SK-N-SH (cell line): ENCODE measurements around the gene RAPGEF1. TPM values are rescaled to one million over a fixed set of nuclear protein-coding genes. Genes with fewer than 3 reads are reported as not detected.

Experiments used
- CTCF ChIA-PET: fragments of 300-600, 350-600 bp; formaldehyde crosslinking; extraction: SDS; loops from one replicate; lab custom pipeline; 2021; lab: Yijun Ruan, JAX
- POLR2A ChIA-PET: fragments of 350-600 bp; sonication (Branson Sonifier 250); formaldehyde crosslinking; extraction: SDS; loops from one replicate; lab custom pipeline; 2020; ENCODE audit warnings: antibody characterized with exemption, inconsistent platforms; lab: Yijun Ruan, JAX
- DNase-seq: peaks from one replicate; pipeline ENCODE4 v3.0.0; 2012
- H2AFZ ChIP-seq: fragments of 200-600 bp; sonication (generic); 2 replicates; pipeline ENCODE4 v1.8.1; 2016; ENCODE audit warnings: antibody characterized with exemption, mild to moderate bottlenecking, low read depth
- H3F3A ChIP-seq: fragments of 200-600 bp; sonication (generic); replicated peaks from 2 replicates; pipeline ENCODE3; 2016; ENCODE audit warnings: antibody characterized with exemption, mild to moderate bottlenecking; ENCODE audit not compliant: insufficient read depth
- H3K27ac ChIP-seq, 2 experiments: fragments of 200-500 bp in 1 of 2; fragments of 200-600 bp in 1 of 2; sonication (Bioruptor generic) in 1 of 2; sonication (generic), shearing (Covaris generic) in 1 of 2; 2 replicates each; pipeline versions ENCODE4 v1.5.1 to v1.6.1; 2014 to 2016; ENCODE audit warnings: low read depth in 2 of 2, inconsistent platforms in 1 of 2, low read length in 1 of 2, mild to moderate bottlenecking in 1 of 2, mixed read lengths in 1 of 2
- H3K27me3 ChIP-seq: fragments of 200-600 bp; sonication (generic), shearing (Covaris generic); 2 replicates; pipeline ENCODE4 v1.6.1; 2016; ENCODE audit warnings: mixed run types; ENCODE audit not compliant: insufficient read depth
- H3K36me3 ChIP-seq, 2 experiments: fragments of 200-500 bp in 1 of 2; fragments of 200-600 bp in 1 of 2; sonication (Bioruptor generic) in 1 of 2; sonication (generic) in 1 of 2; replicated peaks in 1 of 2; 2 replicates each; pipeline versions ENCODE3 to v1.5.1; 2014 to 2016; ENCODE audit warnings: low read length in 1 of 2, mild to moderate bottlenecking in 1 of 2; ENCODE audit not compliant: insufficient read depth in 2 of 2, control insufficient read depth in 1 of 2
- H3K4me1 ChIP-seq, 2 experiments: fragments of 200-500 bp in 1 of 2; fragments of 200-600 bp in 1 of 2; sonication (Bioruptor generic) in 1 of 2; sonication (generic), shearing (Covaris generic) in 1 of 2; 2 replicates each; pipeline versions ENCODE4 v1.5.1 to v1.6.1; 2014 to 2016; ENCODE audit warnings: low read depth in 1 of 2, low read length in 1 of 2, mixed run types in 1 of 2; ENCODE audit not compliant: insufficient read depth in 2 of 2, control insufficient read depth in 1 of 2
- H3K4me2 ChIP-seq: fragments of 200-600 bp; sonication (generic), shearing (Covaris generic); 2 replicates; pipeline ENCODE4 v1.6.1; 2017; ENCODE audit warnings: mixed run types
- H3K4me3 ChIP-seq, 2 experiments: fragments of 200-500 bp in 1 of 2; fragments of 200-600 bp in 1 of 2; sonication (Bioruptor generic) in 1 of 2; sonication (generic), shearing (Covaris generic) in 1 of 2; 2 replicates each; pipeline versions ENCODE4 v1.5.1 to v1.8.1; 2014 to 2016; ENCODE audit warnings: low read depth in 2 of 2, inconsistent platforms in 1 of 2, low read length in 1 of 2, mild to moderate bottlenecking in 1 of 2, mixed read lengths in 1 of 2, moderate library complexity in 1 of 2
- H3K79me2 ChIP-seq: fragments of 200-600 bp; sonication (generic); 2 replicates; pipeline ENCODE4 v1.8.1; 2017; ENCODE audit warnings: mild to moderate bottlenecking; ENCODE audit not compliant: insufficient read depth
- H3K9ac ChIP-seq: fragments of 200-600 bp; sonication (generic); 2 replicates; pipeline ENCODE4 v1.6.1; 2017; ENCODE audit warnings: mixed run types
- H3K9me2 ChIP-seq: fragments of 200-600 bp; sonication (generic); 2 replicates; pipeline ENCODE4 v1.6.1; 2017; ENCODE audit warnings: mixed run types
- H3K9me3 ChIP-seq: fragments of 200-600 bp; sonication (generic); 2 replicates; pipeline ENCODE4 v1.6.1; 2017; ENCODE audit warnings: mixed run types, mild to moderate bottlenecking, moderate library complexity
- H4K20me1 ChIP-seq: fragments of 200-600 bp; sonication (generic); 2 replicates; pipeline ENCODE4 v1.6.1; 2017; ENCODE audit warnings: mild to moderate bottlenecking, mixed run types; ENCODE audit not compliant: insufficient read depth
- EP300 ChIP-seq, 2 experiments: IDR thresholded peaks; 2 replicates each; pipeline versions ENCODE4 v1.4.0 to v1.6.1; 2012; ENCODE audit warnings: borderline replicate concordance in 1 of 2, low read depth in 1 of 2, low read length in 1 of 2
- FOSL2 ChIP-seq: IDR thresholded peaks from 2 replicates; pipeline ENCODE4 v1.4.0; 2012; ENCODE audit warnings: low read depth, mild to moderate bottlenecking, moderate library complexity, borderline replicate concordance
- GABPA ChIP-seq: IDR thresholded peaks from 2 replicates; pipeline ENCODE4 v1.4.0; 2012; ENCODE audit warnings: low read depth, mild to moderate bottlenecking
- JUND ChIP-seq: IDR thresholded peaks from 2 replicates; pipeline ENCODE4 v1.4.0; 2012
- MEF2A ChIP-seq: IDR thresholded peaks from 2 replicates; pipeline ENCODE4 v1.4.0; 2012; ENCODE audit warnings: low read depth, borderline replicate concordance
- MXI1 ChIP-seq: IDR thresholded peaks from 2 replicates; pipeline ENCODE4 v1.6.1; 2012; ENCODE audit warnings: mild to moderate bottlenecking, low read depth, low read length, improper control_type of control experiment
- NFIC ChIP-seq: IDR thresholded peaks from 2 replicates; pipeline ENCODE4 v1.4.0; 2012; ENCODE audit warnings: borderline replicate concordance
- NRF1 ChIP-seq: IDR thresholded peaks from 2 replicates; pipeline ENCODE4 v1.6.1; 2012; ENCODE audit warnings: low read depth, mild to moderate bottlenecking, low read length
- RAD21 ChIP-seq: IDR thresholded peaks from 2 replicates; pipeline ENCODE4 v1.6.1; 2012; ENCODE audit warnings: mild to moderate bottlenecking, low read length
- RCOR1 ChIP-seq: fragments of 150-350 bp; IDR thresholded peaks from 2 replicates; pipeline ENCODE4 v1.6.1; 2017; ENCODE audit warnings: antibody characterized with exemption, low read length
- REST ChIP-seq: IDR thresholded peaks from 2 replicates; pipeline ENCODE4 v1.6.1; 2012; ENCODE audit warnings: mild to moderate bottlenecking, low read depth, low read length, moderate library complexity
- RFX5 ChIP-seq: IDR thresholded peaks from 2 replicates; pipeline ENCODE4 v1.6.1; 2012; ENCODE audit warnings: mild to moderate bottlenecking, improper control_type of control experiment, low read length
- RXRA ChIP-seq: IDR thresholded peaks from 2 replicates; pipeline ENCODE4 v1.4.0; 2012; ENCODE audit warnings: low read depth, mild to moderate bottlenecking, borderline replicate concordance
- SMC3 ChIP-seq: IDR thresholded peaks from 2 replicates; pipeline ENCODE4 v1.6.1; 2012; ENCODE audit warnings: low read depth, low read length, improper control_type of control experiment
- TCF12 ChIP-seq: IDR thresholded peaks from 2 replicates; pipeline ENCODE4 v1.4.0; 2012
- WGBS: methylation state at CpG from one replicate; pipeline ENCODE4 v1.1.6; 2017; ENCODE audit warnings: low lambda C conversion rate; 5-methylcytosine and 5-hydroxymethylcytosine counted together
- polyA plus RNA-seq, 3 experiments: library from polyadenylated mRNA; depleted of rRNA; stranded (reverse); fragments of >200 nt; gene quantifications; 2 replicates each; pipeline ENCODE4 v1.2.3, GENCODE V29; 2012
- TF ChIP-seq, protein P1 (sequence below): fragments of 200-600 bp; sonication (generic); IDR thresholded peaks from 2 replicates; pipeline ENCODE4 v1.6.1; 2017; ENCODE audit warnings: antibody characterized with exemption, mild to moderate bottlenecking, moderate library complexity
- TF ChIP-seq, protein P2 (sequence below): fragments of 150-350 bp; IDR thresholded peaks from 2 replicates; pipeline ENCODE4 v1.6.1; 2017; ENCODE audit warnings: antibody characterized with exemption, low read length, low read depth, borderline replicate concordance

Gene RAPGEF1
- polyA plus RNA-seq, 1 of the 3 experiments (the other 2 are of a cell fraction) = 26.2 TPM

- Histone ChIP-seq H3K4me3 (peak overlapping the region in 1 of 2 experiments; percentile 46; a peak in 1 of 4 replicates), H3K4me2 (no peak overlapping the region), H3K79me2 (no peaks in the 10 kb centered on the region), H3K9me2 (no peaks in the 10 kb centered on the region), H3K36me3 (no peaks in the 10 kb centered on the region), H3F3A (no peaks in the 10 kb centered on the region), H4K20me1 (no peaks in the 10 kb centered on the region), H2AFZ (no peak overlapping the region), H3K27me3 (peaks cover 8% of the 10 kb centered on the region), H3K9me3 (no peaks in the 10 kb centered on the region), H3K9ac (no peak overlapping the region), H3K4me1 (peaks cover 0 to 3% of the 10 kb centered on the region in 2 experiments; a peak in 1 of 4 replicates), H3K27ac (no peak overlapping the region)
- whole genome bisulfite sequencing = 11% methylated on average over 28 of the region's 38 CpGs
- ChIA-PET CTCF (interaction anchor here (0.6 to 10.8 kb wide), 51 partner anchors 10 to 812 kb away, joined by 3 to 131 read pairs (median 4); no protein-coding TSS in a partner anchor), POLR2A (no interaction called here)
- TF ChIP-seq RAD21 (peak; percentile 97), GABPA (no peak), RCOR1 (peak; percentile 39; the same call in 1 of the 2 replicates), SMC3 (peak; percentile 92)
- TF ChIP-seq, protein P1, sequence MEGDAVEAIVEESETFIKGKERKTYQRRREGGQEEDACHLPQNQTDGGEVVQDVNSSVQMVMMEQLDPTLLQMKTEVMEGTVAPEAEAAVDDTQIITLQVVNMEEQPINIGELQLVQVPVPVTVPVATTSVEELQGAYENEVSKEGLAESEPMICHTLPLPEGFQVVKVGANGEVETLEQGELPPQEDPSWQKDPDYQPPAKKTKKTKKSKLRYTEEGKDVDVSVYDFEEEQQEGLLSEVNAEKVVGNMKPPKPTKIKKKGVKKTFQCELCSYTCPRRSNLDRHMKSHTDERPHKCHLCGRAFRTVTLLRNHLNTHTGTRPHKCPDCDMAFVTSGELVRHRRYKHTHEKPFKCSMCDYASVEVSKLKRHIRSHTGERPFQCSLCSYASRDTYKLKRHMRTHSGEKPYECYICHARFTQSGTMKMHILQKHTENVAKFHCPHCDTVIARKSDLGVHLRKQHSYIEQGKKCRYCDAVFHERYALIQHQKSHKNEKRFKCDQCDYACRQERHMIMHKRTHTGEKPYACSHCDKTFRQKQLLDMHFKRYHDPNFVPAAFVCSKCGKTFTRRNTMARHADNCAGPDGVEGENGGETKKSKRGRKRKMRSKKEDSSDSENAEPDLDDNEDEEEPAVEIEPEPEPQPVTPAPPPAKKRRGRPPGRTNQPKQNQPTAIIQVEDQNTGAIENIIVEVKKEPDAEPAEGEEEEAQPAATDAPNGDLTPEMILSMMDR = peak; percentile 79
- peak; percentile 97 for DNase-seq
Measured at GRCh38 chr9:131762356-131762932, 22.6 kb upstream of the RAPGEF1 start.

DNA sequence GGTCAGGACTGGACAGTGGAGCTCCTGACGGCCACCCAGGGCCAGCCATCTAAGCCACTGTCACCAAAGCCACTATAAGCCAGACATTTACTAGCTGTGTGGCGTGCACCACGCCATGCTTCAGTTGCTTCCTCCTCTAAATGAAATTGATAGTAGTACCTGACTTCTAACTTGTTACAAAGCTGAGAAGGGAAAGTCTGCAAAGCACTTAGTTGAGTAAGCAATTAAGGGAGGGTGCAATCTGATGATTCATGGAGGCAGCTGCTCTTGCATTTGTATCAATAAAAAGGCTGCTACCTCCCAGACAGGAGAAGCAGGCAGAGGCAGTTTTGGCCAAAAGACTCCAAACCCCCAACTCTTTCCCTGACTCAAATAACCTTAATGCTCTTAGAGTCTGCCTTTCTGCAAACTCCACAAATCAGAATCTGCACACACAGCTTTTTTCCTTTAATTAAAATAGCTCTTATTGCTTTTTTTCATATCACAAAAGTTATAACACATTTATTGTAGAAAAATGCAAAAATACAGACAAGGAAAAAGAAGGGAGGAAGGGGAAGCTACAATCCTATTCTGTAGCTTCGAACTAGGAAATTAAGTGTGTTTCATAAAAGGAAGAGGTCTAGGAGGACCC lies 19.3 kb upstream of the RAPGEF1 start:
- H4K20me1 ChIP-seq = no peaks in the 10 kb centered on the region
- peaks cover 0 to 3% of the 10 kb centered on the region in 2 experiments; a peak in 1 of 4 replicates for H3K4me1 ChIP-seq
- WGBS = 64% methylated on average over 4 of the region's 4 CpGs
- no peak overlapping the region for H3K9ac ChIP-seq
- no peak overlapping the region for H3K4me3 ChIP-seq
- no peak overlapping the region for H3K4me2 ChIP-seq
- no peaks in the 10 kb centered on the region for H3K9me3 ChIP-seq
- no peaks in the 10 kb centered on the region for H3F3A ChIP-seq
- no peak overlapping the region for H3K27ac ChIP-seq
- ChIA-PET POLR2A (no interaction called here), CTCF (interaction anchor here (0.6 to 10.8 kb wide), 18 partner anchors 11 to 510 kb away, joined by 3 to 131 read pairs (median 3); no protein-coding TSS in a partner anchor)
- no peak overlapping the region for H2AFZ ChIP-seq
- DNase-seq = no peak
- no peaks in the 10 kb centered on the region for H3K79me2 ChIP-seq
- no peaks in the 10 kb centered on the region for H3K9me2 ChIP-seq
- no peaks in the 10 kb centered on the region; the same call in 1 of the 2 replicates for H3K27me3 ChIP-seq
- no peaks in the 10 kb centered on the region for H3K36me3 ChIP-seq
- TF ChIP-seq FOSL2 (no peak), NFIC (no peak), NRF1 (no peak), GABPA (no peak), RXRA (no peak), EP300 (IDR thresholded peaks at IDR 0.05; ENCODE audit: borderline replicate concordance in 1 of 2, low read depth in 1 of 2, low read length in 1 of 2) (no peak), MEF2A (no peak), MXI1 (no peak), TCF12 (no peak), JUND (no peak), RAD21 (no peak), REST (no peak), RFX5 (no peak)
- TF ChIP-seq, protein P1 = no peak
- TF ChIP-seq, protein P2, sequence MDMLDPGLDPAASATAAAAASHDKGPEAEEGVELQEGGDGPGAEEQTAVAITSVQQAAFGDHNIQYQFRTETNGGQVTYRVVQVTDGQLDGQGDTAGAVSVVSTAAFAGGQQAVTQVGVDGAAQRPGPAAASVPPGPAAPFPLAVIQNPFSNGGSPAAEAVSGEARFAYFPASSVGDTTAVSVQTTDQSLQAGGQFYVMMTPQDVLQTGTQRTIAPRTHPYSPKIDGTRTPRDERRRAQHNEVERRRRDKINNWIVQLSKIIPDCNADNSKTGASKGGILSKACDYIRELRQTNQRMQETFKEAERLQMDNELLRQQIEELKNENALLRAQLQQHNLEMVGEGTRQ = no peak
